HEK293 (cell line): ENCODE data around the gene TUBB2B.

ENCODE experiments used
- CTCF ChIP-seq: fragments of 450-650 bp; formaldehyde crosslinking; IDR thresholded peaks from 2 replicates; pipeline ENCODE4 v1.5.1; 2016; ENCODE audit warnings: missing biosample characterization, missing genetic modification characterization
- GLI2 ChIP-seq: fragments of 450-650 bp; formaldehyde crosslinking; IDR thresholded peaks from 2 replicates; pipeline ENCODE4; 2017; ENCODE audit warnings: missing biosample characterization, missing genetic modification characterization, low read depth, borderline replicate concordance
- KLF9 ChIP-seq: fragments of 450-650 bp; formaldehyde crosslinking; IDR thresholded peaks from 2 replicates; pipeline ENCODE4 v1.5.1; 2016; ENCODE audit warnings: missing biosample characterization, missing genetic modification characterization, low read depth
- REST ChIP-seq: fragments of 450-650 bp; formaldehyde crosslinking; IDR thresholded peaks from 2 replicates; pipeline ENCODE4 v1.5.1; 2016; ENCODE audit warnings: missing biosample characterization, missing genetic modification characterization
- SETDB1 ChIP-seq: IDR thresholded peaks from one replicate; pipeline ENCODE4 v1.6.1; 2017; ENCODE audit warnings: mild to moderate bottlenecking, low read length, moderate library complexity, mixed read lengths; ENCODE audit not compliant: insufficient read length
- SP2 ChIP-seq: fragments of 450-650 bp; formaldehyde crosslinking; IDR thresholded peaks from 2 replicates; pipeline ENCODE4 v1.5.1; 2016; ENCODE audit warnings: missing biosample characterization, missing genetic modification characterization
- ZFP37 ChIP-seq: fragments of 450-650 bp; formaldehyde crosslinking; IDR thresholded peaks from 2 replicates; pipeline ENCODE4 v1.5.1; 2016; ENCODE audit warnings: missing biosample characterization, missing genetic modification characterization
- ZNF121 ChIP-seq: fragments of 450-650 bp; formaldehyde crosslinking; IDR thresholded peaks from 2 replicates; pipeline ENCODE4 v1.5.1; 2016; ENCODE audit warnings: missing biosample characterization, missing genetic modification characterization
- ZNF692 ChIP-seq: fragments of 450-650 bp; formaldehyde crosslinking; IDR thresholded peaks from 2 replicates; pipeline ENCODE4 v1.5.1; 2016; ENCODE audit warnings: missing biosample characterization, missing genetic modification characterization
- ZNF747 ChIP-seq: fragments of 450-650 bp; formaldehyde crosslinking; IDR thresholded peaks from 2 replicates; pipeline ENCODE4 v1.5.1; 2016; ENCODE audit warnings: missing biosample characterization, missing genetic modification characterization
- ZNF768 ChIP-seq: fragments of 450-650 bp; formaldehyde crosslinking; IDR thresholded peaks from 2 replicates; pipeline ENCODE4 v1.5.1; 2018; ENCODE audit warnings: missing biosample characterization, mild to moderate bottlenecking, missing genetic modification characterization
- ZNF792 ChIP-seq: fragments of 450-650 bp; formaldehyde crosslinking; IDR thresholded peaks from 2 replicates; pipeline ENCODE4 v1.5.1; 2016; ENCODE audit warnings: missing biosample characterization, missing genetic modification characterization

- TF ChIP-seq CTCF (peak; percentile 87), ZNF747 (no peak), SETDB1 (no peak), ZFP37 (tag by site-specific recombination) (no peak), REST (tag by site-specific recombination) (no peak), KLF9 (no peak), ZNF692 (tag by site-specific recombination) (no peak), SP2 (tag by site-specific recombination) (peak; percentile 31; the same call in 1 of the 2 replicates), ZNF768 (tag by site-specific recombination) (no peak), GLI2 (tag by site-specific recombination) (no peak), ZNF792 (tag by site-specific recombination) (no peak), ZNF121 (tag by site-specific recombination) (no peak)
These were observed 32.1 kb upstream of the TUBB2B start for GRCh38 chr6:3259491-3259958.
